Smooth muscle cell of the umbilical artery (primary cell): ENCODE measurements around the gene MRM1. TPM values are rescaled to one million over a fixed set of nuclear protein-coding genes. Genes with fewer than 3 reads are reported as not detected.

Experiments used
- total RNA-seq: library from RNA; depleted of rRNA; stranded (reverse); fragments of >200 nt; gene quantifications from 2 replicates; pipeline ENCODE4 v1.2.3, GENCODE V29; 2014

MRM1 gene
- 7.2 and 7.4 TPM in 2 replicates for total RNA-seq

GRCh38 chr17:36601303-36602029, at the start of gene MRM1:
Gene MRM1 (plus strand): TSS chr17:36601583. CDS start chr17:36601811, 228 bp downstream.

GRCh38 chr17:36591434-36592315, 9.7 kb upstream of the MRM1 start, which contains the start of gene DHRS11:
Gene DHRS11 (plus strand): TSS chr17:36591879. CDS start chr17:36592010, 131 bp downstream.

Other genes with a start within 250 kb of the MRM1 start
- gene TBC1D3H, start 213.1 kb upstream of the MRM1 start, total RNA-seq: not detected in 2 replicates
- gene ZNHIT3, start 114.9 kb upstream of the MRM1 start, total RNA-seq: 12.9 and 25.2 TPM in 2 replicates
- 35.0 and 51.9 TPM in 2 replicates for gene MYO19, start 66.7 kb upstream of the MRM1 start, total RNA-seq
- 3.6 and 8.2 TPM in 2 replicates for gene PIGW, start 66.6 kb upstream of the MRM1 start, total RNA-seq
- gene GGNBP2, start 56.7 kb upstream of the MRM1 start, total RNA-seq: 69.7 and 79.3 TPM in 2 replicates
- 3.9 and 6.7 TPM in 2 replicates for gene DHRS11, start 9.7 kb upstream of the MRM1 start, total RNA-seq